Stimulated activated CD4-positive, alpha-beta T cell treated with anti-CD3 and anti-CD28 coated beads, Interleukin-15, amount 100 ng/mL, for 1 hour (primary cell): ENCODE measurements around the gene FPR1.
"Not testable (repeated sequence)": the region's sequence is repeated elsewhere in the genome, so short reads cannot be mapped to it uniquely, and the experiment has no call there.

Experiments used
- DNase-seq, 2 donors: peaks; one replicate each; pipeline ENCODE4 v3.0.0-alpha.2; 2020; ENCODE audit warnings: low read depth in 1 of 2, low spot score in 1 of 2

FPR1 gene

GRCh38 chr19:51738523-51738922 is 13.2 kb downstream of the FPR1 start:
- not testable (repeated sequence) for DNase-seq

GRCh38 chr19:51737924-51738323 is 13.8 kb downstream of the FPR1 start:
- no peak for DNase-seq

- no peak for DNase-seq
Observed at GRCh38 chr19:51737389-51737788, 14.3 kb downstream of the FPR1 start.

DNA sequence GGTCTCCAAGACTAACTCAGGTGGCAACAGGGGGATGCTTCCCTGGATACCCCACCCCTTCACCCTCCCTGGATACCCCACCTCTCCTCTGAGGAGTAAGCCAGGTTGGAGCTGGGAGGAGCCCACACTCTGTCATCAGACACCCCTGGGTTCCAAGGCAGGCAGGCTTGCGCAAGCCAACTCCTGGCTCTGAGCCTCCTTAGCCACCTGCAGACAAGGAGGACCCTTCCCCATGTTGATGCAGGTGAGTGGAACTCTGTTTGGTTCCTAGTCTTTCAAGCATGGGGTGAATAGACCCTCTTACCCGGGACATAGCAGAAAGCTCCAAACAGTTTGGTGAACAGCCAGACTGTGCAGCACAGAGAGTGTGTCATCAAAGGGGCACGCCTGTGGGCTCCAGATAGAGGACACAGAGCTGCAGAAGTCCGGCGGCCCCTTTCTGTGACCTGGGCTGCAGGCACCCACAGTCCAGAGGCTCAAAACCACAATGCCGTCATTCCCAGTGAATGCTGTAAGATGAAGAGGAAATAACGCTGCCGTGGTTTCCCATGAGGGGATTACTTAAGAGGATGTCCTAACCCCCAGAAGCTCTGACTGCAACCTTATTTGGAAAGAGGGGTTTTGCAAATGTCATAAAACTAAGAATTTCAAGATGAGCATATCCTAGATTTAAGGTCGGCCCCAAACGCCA is 15.8 kb downstream of the FPR1 start:
- no peak for DNase-seq

DNA sequence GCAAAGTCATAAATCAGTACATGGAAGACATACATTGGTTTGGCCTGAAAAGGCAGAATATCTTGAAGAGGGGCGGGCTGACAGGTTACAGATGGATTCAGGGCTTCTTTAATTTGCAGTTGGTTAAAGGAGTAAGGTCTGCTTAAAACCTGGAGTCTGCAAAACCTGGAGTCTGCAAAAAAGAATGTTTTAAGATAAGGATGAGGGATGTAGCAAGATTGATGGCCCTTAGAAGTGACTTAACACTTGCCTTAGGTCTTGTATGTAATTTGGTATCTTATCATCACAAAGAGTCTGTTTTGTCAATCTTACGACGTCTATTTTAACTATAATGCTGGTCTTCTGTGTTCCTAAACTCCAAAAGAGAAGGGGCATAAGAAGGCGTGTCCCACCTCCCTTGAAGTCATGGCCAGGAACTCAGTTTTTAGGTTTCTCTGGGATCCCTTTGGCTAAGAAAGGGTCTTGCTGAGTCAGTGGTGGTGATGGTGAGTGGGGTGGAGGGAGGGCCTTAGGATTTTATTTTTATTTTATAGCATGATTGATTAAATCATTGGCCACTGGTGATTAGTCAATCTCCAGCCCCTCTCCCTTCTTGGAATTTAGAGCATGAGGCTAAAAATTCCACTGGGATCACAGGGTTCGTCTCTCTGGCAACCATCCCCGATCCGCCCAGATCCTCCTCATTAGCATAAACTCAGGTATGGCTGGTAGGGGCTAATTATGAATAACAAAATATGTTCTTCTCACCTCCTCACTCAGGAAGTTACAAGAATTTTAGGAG is 17.7 kb downstream of the FPR1 start:
- DNase-seq: no peak

GRCh38 chr19:51729781-51730180 is 21.9 kb downstream of the FPR1 start:
- no peak for DNase-seq

DNA sequence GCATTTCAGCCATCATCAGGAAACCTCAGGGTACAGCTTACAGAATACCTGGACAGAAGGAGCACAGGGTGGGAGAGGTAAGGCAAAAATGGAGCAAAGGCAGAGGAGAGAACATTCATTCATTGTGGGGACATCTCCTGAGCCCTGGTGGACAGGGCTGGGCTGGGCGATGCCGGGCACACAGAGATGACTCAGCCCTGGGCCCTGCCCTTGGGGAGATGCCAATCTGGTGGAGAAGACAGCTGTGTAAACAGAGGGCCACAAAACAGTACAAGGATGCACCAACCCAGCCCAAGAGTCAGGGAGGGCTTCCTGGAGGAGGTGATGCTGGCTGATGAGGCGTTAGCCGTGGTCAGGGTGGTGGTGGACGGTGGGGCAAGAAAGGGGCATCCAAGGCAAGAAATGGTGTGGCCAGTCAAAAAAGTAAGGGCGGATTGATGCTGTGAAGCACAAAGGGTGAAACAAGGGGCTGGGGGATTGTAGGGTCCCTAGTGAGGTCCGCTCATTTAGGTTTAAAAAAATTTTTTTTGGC is 24.3 kb downstream of the FPR1 start:
- no peak for DNase-seq

DNA sequence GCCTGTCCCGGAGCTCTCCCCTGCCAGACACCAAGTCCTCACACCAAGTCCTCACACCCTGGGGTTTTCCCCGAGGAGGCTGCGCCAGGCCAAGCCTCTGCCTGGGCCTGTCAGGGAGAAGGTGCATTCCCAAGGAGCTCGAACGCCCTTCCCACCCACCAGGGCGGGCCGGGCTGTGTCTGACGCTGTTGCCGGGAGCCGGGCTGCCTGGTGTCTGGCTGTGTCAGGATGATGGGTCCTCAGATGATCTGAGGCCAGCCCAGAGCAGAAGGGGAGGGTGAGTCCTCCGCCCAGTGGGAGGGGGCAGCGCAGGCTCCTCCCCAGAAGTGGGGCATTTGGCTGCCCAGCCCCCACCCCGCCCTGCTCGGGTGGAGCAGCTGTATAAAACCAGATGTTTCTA is 25.6 kb downstream of the FPR1 start:
- DNase-seq: no peak

DNA sequence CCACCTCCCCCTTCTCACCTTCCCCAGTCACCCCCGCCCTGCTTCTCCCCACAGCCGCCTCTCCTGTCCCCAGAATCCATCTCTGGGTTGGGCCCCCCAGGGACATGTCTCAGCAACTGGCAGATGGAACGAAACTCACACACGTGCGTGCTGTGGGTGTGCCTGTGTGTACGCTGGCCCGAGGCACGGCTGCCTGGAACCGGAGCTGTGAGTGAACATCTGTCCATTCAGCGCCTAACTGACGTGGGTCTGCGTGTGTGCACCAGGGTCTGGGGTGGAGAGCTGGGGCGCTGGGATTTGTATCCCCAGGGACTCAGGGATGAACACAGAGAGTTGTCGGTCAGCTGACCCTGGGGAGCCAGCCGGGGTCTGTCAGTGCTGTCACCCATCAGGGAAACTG is 27.1 kb downstream of the FPR1 start:
- DNase-seq: no peak

- DNase-seq: no peak
Observed at GRCh38 chr19:51722492-51722891, 29.2 kb downstream of the FPR1 start.

DNA sequence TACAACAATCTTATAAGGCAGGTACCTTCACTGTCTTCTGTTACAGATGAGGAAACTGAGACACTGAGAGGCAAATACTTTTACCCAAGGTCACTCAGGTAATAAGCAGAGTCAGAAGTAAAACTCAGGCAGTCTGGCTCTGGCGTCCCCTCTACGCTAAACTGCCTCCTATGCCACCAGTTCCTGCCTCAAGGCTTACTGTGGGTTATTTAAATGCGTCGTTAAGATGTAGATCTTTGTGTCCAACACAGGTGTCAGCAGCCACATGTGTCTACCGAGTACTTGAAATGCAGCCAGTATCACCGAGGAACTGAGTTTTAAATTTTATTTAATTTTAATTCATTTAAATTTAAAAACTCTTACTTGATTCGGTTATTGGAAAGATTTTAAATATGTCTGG is 29.8 kb downstream of the FPR1 start:
- no peak for DNase-seq

GRCh38 chr19:51719251-51719988 is 32.3 kb downstream of the FPR1 start:
- no peak for DNase-seq

- DNase-seq: no peak
Observed at GRCh38 chr19:51716925-51717324, 34.8 kb downstream of the FPR1 start.

DNA sequence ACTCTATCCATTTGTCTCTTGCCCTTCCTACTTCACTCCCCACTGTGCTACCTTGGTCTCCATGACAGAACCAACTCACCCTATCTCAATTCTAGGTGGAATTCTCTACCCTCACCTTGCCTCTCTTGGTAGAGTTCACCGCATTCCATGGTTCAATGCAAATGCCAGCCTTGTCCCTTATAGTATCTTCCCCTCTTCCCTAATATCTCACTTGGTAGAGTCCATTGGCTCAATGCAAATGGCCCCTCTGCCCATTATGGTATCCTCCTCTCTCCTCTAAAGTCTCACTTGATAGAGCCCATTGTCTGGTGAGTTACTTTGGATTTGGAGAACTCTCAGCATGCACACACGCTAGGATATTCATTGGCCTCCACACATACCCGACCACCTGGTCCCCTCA is 35.8 kb downstream of the FPR1 start:
- no peak for DNase-seq

GRCh38 chr19:51714848-51715247 is 36.8 kb downstream of the FPR1 start:
- DNase-seq: no peak

DNA sequence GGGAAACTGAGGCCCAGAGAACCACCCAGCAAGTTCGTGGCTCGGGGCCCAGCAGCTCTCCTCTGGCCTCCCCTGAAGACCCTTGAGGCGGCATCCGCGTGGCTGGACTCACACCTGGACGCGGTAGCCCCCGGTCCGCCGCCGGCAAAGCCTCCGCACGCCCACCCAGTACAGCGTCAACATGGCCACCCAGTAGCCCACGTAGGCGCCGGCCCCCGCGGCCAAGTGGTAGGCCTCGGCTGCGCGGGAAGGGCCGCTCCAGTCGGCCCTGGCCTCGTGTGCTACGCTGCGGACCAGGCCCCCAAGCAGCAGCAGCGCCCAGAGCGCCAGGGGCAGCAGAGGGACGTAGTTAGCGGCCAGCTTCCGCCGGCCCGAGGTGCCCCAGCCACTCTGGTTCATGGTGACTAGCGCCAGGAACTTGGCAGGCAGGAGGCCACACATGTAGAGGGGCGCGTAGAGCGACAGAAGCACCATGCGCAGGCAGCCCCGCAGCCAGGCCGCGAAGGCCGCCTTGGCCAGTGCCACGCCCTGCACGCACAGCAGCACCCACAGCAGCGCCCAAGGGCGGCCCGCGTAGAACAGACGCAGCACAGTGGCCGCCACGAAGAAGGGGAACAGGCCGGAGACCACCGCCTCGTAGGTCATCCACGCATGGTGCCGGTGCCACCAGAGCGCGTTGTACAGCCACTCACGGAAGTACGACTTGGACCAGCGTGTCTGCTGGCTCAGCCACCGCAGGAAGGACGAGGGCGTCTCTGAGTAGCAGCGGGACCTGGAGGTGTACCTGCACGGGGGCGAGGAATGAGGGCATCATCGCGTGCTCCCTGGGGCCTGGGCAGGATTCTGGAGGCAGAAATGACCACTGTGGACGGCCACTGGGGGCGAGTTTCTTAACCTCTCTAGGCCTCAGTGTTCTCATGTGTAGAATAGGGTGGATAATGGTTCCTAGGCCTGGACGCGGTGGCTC is 38.1 kb downstream of the FPR1 start:
- DNase-seq: no peak

DNA sequence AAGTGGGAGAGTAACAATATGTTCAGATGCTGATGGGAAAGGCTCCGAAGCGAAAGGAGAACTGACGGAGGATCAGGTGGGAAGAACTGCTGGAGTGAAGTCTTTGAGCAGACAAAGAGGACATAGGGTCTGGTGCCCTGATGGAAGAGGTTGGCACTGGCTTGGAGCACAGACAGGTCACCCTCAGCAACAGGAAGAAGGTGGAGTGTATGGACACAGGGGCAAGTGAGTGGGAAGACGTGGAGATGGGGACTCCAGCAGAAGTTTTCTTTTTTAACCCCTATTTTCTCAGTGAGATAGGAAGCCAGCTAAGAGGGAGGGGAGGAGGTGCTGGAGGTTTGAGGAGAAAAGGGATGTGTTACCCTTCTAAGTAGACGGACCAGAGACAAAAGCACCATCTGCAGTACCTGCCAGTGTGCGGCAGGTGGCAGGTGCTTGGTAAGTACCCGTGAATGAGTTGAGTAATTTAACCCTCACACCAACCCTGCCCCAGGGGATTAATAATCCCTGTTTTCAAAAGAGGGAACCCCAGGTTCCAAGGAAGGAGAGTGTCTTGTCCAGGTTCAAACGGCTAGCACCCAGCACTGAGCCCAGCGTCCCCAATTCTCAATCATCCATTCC is 39.1 kb downstream of the FPR1 start:
- no peak for DNase-seq

DNA sequence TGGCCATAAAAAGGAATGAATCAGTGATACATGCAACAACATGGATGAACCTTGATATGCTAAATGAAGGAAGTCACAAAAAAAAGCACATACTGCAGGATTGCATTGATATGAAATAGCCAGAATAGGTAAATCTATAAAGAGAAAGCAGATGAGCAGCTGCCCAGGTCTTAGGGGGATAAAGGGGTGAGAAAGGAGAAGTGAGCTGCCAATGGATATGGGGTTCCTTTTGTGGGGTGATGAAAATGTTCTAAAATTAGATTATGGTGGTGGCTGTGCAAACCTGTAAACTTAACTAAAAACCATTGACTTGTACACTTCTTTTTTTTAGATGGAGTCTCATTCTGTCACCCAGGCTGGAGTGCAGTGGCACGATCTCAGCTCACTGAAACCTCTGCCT is 40.0 kb downstream of the FPR1 start:
- DNase-seq: no peak

- DNase-seq: no peak
Observed at GRCh38 chr19:51710163-51710562, 41.5 kb downstream of the FPR1 start.

- no peak for DNase-seq
Observed at GRCh38 chr19:51709575-51709974, 42.1 kb downstream of the FPR1 start.
